Posterior cingulate gyrus (tissue), 11 donors: ENCODE data around the gene STARD13.
A peak's percentile ranks its signal among the peaks of the same experiment; 100 is the strongest.
"Not testable (repeated sequence)": the region's sequence is repeated elsewhere in the genome, so short reads cannot be mapped to it uniquely, and the experiment has no call there.

Experiments used
- DNase-seq, 10 donors: peaks; one replicate each; pipeline versions ENCODE4 v3.0.0 to v3.0.0-alpha.2; 2020 to 2021; ENCODE audit warnings: mixed read lengths in 3 of 10
- intact Hi-C: fragments of 100-400 bp; cut with DNase I; formaldehyde crosslinking; loops from one replicate; pipeline ENCODE4 v1.15.1; 2023

The STARD13 gene

GRCh38 chr13:33185853-33186252 is 99.7 kb downstream of the STARD13 start:
- intact Hi-C loops, result no loop called here
- no peak for DNase-seq

- intact Hi-C loops, result no loop called here
- DNase-seq, result no peak
These were observed 101.0 kb downstream of the STARD13 start for GRCh38 chr13:33184530-33184929.

DNA sequence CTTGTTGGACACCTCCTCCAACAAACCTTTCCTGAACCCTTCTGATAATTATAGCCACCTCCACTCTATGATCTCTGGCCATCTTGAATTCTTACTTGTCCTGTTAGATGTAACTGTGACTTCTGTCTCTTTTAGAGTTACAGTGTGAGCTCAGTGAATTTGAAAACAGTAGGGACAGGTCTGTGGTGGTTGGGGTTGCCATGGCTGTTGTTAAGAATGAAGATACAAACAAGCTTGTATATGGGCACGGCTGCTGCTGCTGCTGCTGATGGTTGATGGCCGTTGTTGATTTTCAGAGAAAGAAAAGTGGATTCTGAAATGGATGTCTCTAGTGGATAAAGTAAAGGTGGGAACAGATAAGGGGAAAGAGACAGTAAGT is 101.5 kb downstream of the STARD13 start:
- intact Hi-C loops, result no loop called here
- DNase-seq, result no peak

DNA sequence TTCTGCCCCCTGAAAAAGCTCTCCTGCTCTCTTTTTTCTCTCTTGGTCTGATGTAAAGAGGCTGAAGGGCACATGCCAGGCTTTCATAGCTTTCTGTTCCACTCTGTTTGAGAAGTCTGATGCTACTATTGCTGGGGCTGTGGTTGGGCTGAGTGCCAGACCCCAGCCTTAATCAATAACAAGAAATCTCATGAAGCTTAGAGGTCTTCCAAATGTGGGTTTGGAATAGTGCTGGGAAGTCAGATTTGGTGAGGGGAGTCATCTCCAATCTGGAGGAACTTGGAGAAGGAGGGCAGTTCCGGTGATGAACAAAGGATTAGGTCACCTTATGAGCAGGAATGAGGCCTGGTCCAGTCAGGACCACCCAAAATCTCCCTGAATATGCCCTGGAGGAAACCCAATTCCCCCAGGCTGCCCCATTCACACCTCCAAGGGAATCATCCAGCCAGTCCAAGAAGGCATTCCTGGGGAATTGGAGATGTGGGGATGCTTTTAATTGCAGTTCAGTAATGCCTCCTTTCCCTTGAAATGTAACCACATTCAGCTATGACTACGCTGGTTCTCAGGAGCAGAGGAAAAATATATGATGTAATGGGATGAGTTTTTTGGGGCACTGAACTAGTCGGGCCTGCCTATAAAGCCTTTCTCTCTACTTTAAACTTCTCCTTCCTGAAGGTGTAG is 102.0 kb downstream of the STARD13 start:
- intact Hi-C loops, result no loop called here
- no peak for DNase-seq

GRCh38 chr13:33182729-33183128 is 102.8 kb downstream of the STARD13 start:
- peak in 2 of 10 donors; percentile 25 to 85 for DNase-seq
- intact Hi-C loops, result no loop called here

DNA sequence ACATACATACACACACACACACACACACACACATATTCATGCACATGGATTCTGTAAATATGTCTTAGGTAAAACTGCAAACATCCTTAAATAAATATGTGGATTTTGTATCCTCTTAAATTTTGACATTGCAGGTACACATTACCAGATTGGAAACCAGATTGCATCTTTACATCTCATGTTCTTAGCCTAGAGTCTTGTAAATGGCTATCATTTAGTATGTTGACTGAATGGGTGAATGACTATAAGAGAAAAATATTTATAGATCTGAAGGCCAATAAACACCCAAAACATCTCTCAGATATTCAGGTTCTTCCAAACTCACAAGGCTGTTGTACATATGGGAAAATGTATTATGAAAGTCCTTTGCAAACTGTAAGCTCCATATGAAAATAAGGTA is 104.3 kb downstream of the STARD13 start:
- intact Hi-C loops, result no loop called here
- no peak for DNase-seq

DNA sequence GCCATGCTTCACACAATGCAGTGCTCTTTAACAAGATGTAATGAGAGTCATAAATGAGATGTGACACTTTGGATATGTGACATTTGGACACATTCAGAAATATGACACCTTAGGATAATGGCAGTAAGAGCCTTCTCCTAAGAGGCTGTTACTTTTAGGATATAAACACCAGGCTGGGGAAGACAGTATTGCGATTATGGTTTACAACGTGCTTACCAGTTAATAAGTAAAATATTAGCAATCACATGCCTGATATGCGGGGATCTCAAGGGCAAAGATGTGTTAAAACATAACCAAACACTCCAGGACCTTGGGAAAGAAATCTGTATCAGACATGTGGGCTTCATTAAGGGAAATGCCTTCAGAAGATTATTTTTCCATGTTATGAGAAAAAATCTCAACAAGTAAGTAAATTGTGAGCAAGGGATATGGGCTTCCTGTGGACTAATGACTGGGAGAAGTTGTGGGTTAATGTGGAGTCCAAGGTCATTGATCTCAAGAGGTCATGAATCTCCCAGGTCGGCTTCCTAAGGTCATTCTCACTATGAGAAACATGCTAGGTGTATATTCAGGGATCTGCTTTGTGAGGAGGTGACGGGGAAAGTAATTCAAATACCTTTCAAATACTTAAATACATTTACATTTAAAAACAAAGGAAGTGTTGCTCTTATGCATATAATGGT is 105.3 kb downstream of the STARD13 start:
- intact Hi-C loops, result no loop called here
- DNase-seq, result no peak

- DNase-seq, result no peak
- intact Hi-C loops, result no loop called here
These were observed 106.1 kb downstream of the STARD13 start for GRCh38 chr13:33179463-33179862.

DNA sequence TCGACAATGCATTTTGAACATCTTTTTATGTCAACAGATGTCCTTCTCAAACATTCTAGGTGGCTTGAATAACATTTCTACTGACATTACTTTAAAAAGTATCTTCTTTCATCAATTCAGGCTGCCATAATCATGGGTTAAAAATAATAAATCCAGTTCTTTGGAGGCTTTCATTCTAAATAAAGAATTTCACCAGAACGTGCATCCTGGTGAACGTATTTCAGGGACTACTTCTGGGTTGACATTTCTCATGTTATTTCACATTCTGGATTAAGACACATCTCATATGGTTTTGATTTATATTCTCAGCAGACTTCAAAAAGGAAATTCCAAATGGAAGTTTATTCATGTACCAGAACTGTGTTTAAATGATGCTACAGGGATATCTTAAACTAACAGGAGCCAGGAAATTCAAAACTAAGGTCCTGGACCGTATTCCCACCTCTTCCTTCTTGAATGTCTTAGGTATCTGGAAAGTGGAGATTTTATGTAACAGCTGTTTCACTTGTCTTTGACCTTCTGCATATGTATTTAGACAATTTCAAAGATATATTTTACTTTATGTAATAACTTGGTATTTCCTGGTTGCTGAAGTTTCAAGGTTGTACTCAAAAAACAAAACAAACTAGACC is 107.2 kb downstream of the STARD13 start:
- no peak for DNase-seq
- intact Hi-C loops, result no loop called here

DNA sequence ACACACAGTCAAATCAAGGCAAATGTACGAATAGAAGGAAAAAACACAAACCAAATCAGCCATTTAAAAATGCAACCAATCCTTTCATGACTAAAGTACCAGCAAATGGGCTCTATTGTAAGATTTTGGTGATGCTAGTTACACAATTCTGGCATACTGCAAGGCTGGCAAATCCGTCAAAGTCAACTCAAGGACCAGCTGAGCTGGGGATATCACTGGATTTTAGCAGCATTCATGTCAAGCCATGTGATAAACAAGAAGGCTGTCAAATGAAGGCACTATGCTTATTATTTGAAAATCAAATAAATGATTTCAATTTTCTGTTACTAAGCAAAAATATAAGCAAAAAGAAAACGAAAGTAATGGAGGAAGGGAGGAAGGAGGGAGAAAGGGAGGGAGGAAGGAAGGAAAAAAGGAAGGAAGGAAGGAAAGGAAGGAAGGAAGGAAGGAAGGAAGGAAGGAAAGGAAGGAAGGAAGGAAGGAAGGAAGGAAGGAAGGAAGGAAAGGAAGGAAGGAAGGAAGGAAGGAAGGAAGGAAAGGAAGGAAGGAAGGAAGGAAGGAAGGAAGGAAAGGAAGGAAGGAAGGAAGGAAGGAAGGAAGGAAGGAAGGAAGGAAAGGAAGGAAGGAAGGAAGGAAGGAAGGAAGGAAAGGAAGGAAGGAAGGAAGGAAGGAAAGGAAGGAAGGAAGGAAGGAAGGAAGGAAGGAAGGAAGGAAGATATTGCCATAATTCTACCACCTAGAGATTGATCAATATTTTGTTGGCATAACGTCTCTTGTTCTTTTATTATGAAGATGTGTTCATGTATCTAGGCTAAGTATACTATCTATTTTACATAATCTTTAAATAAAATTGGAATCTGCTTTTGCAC is 108.0 kb downstream of the STARD13 start:
- DNase-seq, intact Hi-C loops: not testable (repeated sequence)

- no peak for DNase-seq
- intact Hi-C loops, result no loop called here
These were observed 109.0 kb downstream of the STARD13 start for GRCh38 chr13:33176526-33176925.

- no peak for DNase-seq
- intact Hi-C loops, result no loop called here
These were observed 109.6 kb downstream of the STARD13 start for GRCh38 chr13:33175991-33176390.

GRCh38 chr13:33174931-33175330 is 110.6 kb downstream of the STARD13 start:
- no peak for DNase-seq
- intact Hi-C loops, result no loop called here

DNA sequence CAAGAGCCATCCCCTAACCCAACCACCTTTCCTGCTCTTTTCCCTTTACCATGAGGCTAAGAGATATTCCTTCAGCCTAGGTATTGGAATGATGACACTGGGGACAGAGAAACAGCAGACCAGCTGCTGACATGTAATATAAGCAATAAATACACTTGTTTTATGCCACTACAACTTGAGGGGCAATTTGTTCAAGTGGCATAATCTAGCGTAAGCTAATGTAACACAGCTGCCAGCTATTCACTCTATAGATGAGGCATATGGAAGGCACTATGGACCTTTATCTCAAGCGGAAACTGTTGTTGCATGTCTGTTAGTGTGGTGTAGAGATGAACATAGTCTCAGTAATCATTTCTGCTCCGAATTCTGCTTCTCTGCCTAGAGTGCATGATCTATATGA is 111.1 kb downstream of the STARD13 start:
- DNase-seq, result no peak
- intact Hi-C loops, result no loop called here

DNA sequence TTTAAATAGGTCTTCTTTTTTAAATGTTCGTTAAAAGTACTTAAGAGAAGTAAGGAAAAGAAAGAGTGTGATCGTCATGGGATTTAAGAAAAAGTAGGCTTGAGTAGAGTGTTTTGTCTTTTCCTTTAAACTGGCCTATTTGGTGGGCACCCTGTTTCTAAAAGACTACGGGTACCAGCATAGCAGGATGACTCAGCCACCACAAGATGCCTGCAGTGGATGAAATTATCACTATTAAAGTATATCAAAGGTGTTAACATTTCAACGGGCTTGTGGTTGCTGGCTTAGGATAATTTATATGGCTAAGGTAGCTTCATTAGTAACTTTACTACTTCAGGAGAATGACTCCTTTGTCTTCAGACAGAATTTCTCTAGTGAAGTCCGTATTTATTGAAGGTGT is 112.6 kb downstream of the STARD13 start:
- intact Hi-C loops, result no loop called here

DNA sequence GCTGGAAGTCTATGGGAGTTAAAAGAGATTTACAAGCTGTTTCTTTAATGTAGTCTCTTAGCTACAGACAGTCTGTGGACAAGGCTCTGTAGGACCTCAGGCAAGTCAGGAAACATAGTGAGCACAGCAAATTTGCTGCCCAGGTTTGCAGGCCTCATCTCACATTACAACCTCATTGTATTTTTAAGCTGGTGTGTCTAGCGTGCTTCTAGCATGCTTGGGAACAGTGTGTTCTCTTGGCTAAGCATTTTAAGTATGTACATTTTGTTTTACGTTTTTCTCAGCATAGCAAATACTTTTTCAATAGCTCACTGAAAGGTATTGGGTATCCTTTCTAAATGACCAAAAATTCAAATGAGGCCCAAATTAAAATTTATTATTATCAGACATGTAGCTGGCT is 113.2 kb downstream of the STARD13 start:
- intact Hi-C loops, result no loop called here
- DNase-seq, result no peak

More for the DNA sequence above, 112.6 kb downstream of the STARD13 start:
- DNase-seq, result no peak

DNA sequence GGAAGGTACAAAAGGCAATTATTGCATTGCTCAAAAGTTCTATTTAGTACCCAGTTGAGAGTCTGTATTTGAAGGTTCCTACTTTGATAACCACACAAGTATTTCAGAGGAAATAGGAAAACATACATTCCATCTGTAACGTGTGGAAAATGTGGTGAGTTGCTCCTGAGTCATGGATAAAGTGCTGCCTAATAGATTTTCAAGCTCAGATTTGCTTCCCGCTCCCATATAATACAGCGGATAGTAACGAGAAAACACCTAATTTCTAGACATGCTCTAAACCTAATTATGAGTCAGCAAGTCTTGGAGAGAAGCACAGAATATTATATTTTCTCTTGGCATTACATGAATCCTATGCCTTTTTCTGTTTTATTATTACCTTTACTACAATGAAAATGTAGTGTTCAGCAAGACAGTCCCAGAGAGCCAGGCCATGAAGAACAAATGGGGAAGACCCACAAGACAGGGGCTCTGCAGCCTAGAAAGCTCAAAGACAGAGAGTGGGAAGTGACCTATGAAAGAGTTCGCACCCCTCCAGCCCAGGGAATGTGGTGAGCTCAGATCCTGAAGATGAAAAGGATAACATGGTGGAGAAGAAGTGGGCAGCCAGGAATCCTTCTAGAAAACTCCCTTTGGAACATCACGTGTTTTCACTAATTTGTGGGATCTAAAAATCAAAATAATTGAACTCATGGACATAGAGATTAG is 116.1 kb downstream of the STARD13 start:
- DNase-seq, result no peak

GRCh38 chr13:33168321-33168960 is 117.1 kb downstream of the STARD13 start:
- intact Hi-C loops, result no loop called here

More for the DNA sequence above, 116.1 kb downstream of the STARD13 start:
- intact Hi-C loops, result no loop called here

DNA sequence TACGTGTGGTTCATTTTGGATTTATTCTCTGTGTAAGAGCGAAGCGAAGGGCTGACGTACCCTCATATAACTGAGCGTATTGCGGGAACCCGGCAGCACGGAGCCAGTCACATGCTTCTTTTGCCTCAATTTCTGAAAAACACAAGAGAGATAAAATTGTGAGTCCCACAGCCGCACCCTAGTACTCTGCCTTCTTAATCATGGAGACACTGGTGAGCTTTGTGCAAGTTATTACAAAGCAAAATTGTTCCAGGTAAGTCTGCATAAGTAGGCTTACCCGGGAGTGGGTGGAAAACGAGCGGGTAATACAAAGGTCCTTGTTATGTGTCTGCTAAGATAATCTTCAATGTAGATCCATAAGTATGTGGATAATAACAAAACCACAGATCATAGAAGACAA is 118.1 kb downstream of the STARD13 start:
- no peak for DNase-seq
- intact Hi-C loops, result no loop called here

More at GRCh38 chr13:33168321-33168960, 117.1 kb downstream of the STARD13 start:
- no peak for DNase-seq

GRCh38 chr13:33165787-33166186 is 119.8 kb downstream of the STARD13 start:
- no peak for DNase-seq
- intact Hi-C loops, result no loop called here
